ENCODE data around the gene RYR3.

GRCh38 chr15:33655488-33655887, 344.7 kb downstream of the RYR3 start:
- TF ChIP-seq CTCF (IDR thresholded peaks at IDR 0.05) (no peak), POLR2A (IDR thresholded peaks at IDR 0.05) (no peak)

Data from lower leg skin (tissue), 3 donors.